Stomach (tissue), 4 donors: ENCODE results near the gene FAM111A.
A peak's percentile ranks its signal among the peaks of the same experiment; 100 is the strongest.

Experiments
- CTCF ChIP-seq, 7 experiments: fragments of 450-650 bp in 4 of 7; fragments of 200-600 bp in 3 of 7; sonication (generic) in 3 of 7; IDR thresholded peaks; one replicate each; pipeline ENCODE4 v1.5.1; 2016 to 2019; ENCODE audit warnings: antibody characterized with exemption in 7 of 7, control low read depth in 2 of 7, mild to moderate bottlenecking in 1 of 7
- EP300 ChIP-seq: sonication (generic); formaldehyde crosslinking; IDR thresholded peaks from one replicate; pipeline ENCODE4 v1.6.1; 2017; ENCODE audit warnings: antibody characterized with exemption
- POLR2A ChIP-seq, 4 donors: fragments of 450-650 bp; IDR thresholded peaks; one replicate each; pipeline ENCODE4 v1.6.1; 2016; ENCODE audit warnings: antibody characterized with exemption in 4 of 4, control low read depth in 2 of 4, mild to moderate bottlenecking in 1 of 4, moderate library complexity in 1 of 4
- POLR2AphosphoS5 ChIP-seq, 3 donors: sonication (generic); formaldehyde crosslinking; IDR thresholded peaks; one replicate each; pipeline ENCODE4 v1.6.1; 2016; ENCODE audit warnings: antibody characterized with exemption in 3 of 3

- no peak for TF ChIP-seq CTCF (IDR thresholded peaks at IDR 0.05)
- no peak for TF ChIP-seq POLR2A (IDR thresholded peaks at IDR 0.05)
- TF ChIP-seq EP300: no peak
- peak in 1 of 3 donors; percentile 5 for TF ChIP-seq POLR2AphosphoS5 (IDR thresholded peaks at IDR 0.05)
These were observed 30.7 kb downstream of the FAM111A start for GRCh38 chr11:59173080-59173963.
